GM11168 (cell line): ENCODE results near the gene AGTRAP.

Source experiments
- in situ Hi-C: fragments of 300-500 bp; cut with MboI; formaldehyde crosslinking; loops from one replicate; pipeline ENCODE4 v1.12.0; 2022; ENCODE audit warnings: low sequenced_read_pairs; ENCODE audit not compliant: unreplicated experiment

AGTRAP gene

GRCh38 chr1:11793819-11794218 is 57.9 kb downstream of the AGTRAP start:
- in situ Hi-C loops: no loop called here

GRCh38 chr1:11794446-11795237 is 58.7 kb downstream of the AGTRAP start:
- in situ Hi-C loops: no loop called here

- in situ Hi-C loops: no loop called here
Measured at GRCh38 chr1:11795238-11795890, 59.4 kb downstream of the AGTRAP start.

- in situ Hi-C loops: no loop called here
Measured at GRCh38 chr1:11796036-11796828, 60.3 kb downstream of the AGTRAP start.

GRCh38 chr1:11797525-11798216 is 61.7 kb downstream of the AGTRAP start:
- in situ Hi-C loops: no loop called here

- in situ Hi-C loops: no loop called here
Measured at GRCh38 chr1:11799099-11799498, 63.2 kb downstream of the AGTRAP start.

- in situ Hi-C loops: no loop called here
Measured at GRCh38 chr1:11799896-11800295, 64.0 kb downstream of the AGTRAP start.

- in situ Hi-C loops: no loop called here
Measured at GRCh38 chr1:11800391-11800755, 64.4 kb downstream of the AGTRAP start.
